ENCODE results near the gene LMBRD1.

LMBRD1 gene

DNA sequence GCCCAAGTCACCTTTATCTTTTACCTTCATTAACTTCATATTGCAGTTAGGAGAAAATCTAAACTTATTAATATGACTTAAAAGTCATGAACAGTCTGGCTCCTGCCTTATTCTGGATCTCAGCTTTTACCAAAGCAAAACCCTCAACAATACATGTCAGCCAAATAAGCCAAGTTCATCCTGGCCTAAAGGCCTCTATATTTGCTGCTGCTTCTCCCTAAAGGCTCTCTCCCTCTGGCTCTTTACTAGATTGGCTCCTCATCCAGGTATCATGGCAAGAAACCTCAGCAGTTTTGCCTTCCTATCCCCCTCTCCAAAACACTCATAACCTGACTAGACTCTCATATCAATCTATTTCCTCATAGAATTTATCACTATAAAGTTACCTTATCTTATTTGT is 11.1 kb downstream of the LMBRD1 start:
- DNase-seq (ENCODE audit: insufficient read length, low spot score) (no peak), FAIRE-seq (no peak)
- TF ChIP-seq POLR2A (IDR thresholded peaks at IDR 0.05; ENCODE audit: low read depth, low read length), result no peak

DNA sequence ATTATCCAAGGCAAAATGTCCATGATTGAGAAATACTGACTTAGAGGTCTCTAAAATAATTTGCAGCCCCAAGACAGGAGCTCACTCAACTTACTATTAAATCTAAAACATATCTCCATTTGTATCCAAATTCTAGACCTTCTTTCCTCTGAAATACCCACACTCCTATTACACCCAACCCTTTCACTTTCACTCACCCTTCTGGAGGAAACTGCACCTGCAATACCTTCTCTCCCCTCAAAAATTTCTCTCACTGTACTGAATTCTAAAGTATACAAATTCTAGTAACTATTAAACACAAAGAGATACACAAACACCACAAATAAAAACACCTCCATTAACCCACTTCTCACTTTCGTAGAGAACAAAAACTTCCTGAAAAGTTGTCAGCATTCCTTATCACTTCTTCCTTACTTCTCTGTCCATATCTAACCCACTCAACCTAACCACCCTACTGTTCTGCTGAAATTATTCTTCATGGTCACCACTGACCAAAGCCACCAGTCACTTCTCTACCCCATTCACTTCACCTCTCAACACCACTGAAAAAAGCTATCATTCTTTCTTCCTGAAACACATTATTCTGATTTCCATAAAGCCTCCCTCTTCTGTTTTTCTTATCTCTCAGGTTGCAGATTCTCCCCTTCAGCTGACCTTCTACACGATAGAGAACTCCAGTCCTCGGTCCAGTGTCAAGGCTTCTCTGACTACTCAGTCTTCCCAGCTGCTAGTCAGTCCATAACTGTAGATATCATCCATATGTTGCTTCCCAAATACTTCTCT is 12.0 kb downstream of the LMBRD1 start:
- no peak for TF ChIP-seq POLR2A (IDR thresholded peaks at IDR 0.05; ENCODE audit: low read depth, low read length)
- DNase-seq (ENCODE audit: insufficient read length, low spot score) (no peak), FAIRE-seq (no peak)

GRCh38 chr6:69783108-69783507 is 13.7 kb downstream of the LMBRD1 start:
- TF ChIP-seq POLR2A (IDR thresholded peaks at IDR 0.05; ENCODE audit: low read depth, low read length), result no peak
- DNase-seq (ENCODE audit: insufficient read length, low spot score) (no peak), FAIRE-seq (no peak)

- DNase-seq (ENCODE audit: insufficient read length, low spot score) (no peak), FAIRE-seq (peak; percentile 23)
- no peak for TF ChIP-seq POLR2A (IDR thresholded peaks at IDR 0.05; ENCODE audit: low read depth, low read length)
These were observed 16.1 kb downstream of the LMBRD1 start for GRCh38 chr6:69780585-69781178.

DNA sequence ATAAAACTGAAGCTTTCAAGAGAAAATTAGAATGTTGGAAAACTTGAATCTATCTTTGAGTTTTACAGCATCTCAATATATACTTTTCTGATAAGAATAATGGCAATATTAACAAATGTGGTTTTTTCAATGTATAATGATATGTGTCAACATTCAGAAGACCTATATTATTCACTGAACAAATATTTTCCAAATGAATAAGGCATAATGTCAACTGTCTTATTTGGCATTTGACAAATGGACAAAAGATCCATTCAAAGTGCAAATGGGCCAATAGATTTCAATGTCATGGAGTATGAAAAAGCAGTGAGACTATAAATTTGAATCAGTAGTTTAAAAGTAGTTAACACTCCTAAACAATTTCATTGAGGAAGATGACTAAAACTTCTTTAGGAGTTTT is 20.9 kb downstream of the LMBRD1 start:
- DNase-seq (ENCODE audit: insufficient read length, low spot score) (no peak), FAIRE-seq (no peak)
- no peak for TF ChIP-seq POLR2A (IDR thresholded peaks at IDR 0.05; ENCODE audit: low read depth, low read length)

DNA sequence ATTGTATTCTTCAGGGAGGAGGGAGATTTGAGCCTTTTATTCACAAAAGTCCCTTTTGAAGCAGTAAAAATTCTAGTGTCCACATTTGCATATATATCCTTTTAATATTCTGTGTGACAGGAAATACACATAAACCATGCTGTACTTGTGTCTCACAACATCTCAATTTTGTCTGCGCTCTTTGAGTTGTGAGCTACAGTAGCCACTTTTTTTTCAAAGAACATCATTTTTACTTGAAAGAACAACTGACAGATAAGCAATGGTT is 21.3 kb downstream of the LMBRD1 start:
- no peak for FAIRE-seq
- TF ChIP-seq POLR2A (IDR thresholded peaks at IDR 0.05; ENCODE audit: low read depth, low read length), result no peak
- DNase-seq (ENCODE audit: insufficient read length, low spot score), result no peak

DNA sequence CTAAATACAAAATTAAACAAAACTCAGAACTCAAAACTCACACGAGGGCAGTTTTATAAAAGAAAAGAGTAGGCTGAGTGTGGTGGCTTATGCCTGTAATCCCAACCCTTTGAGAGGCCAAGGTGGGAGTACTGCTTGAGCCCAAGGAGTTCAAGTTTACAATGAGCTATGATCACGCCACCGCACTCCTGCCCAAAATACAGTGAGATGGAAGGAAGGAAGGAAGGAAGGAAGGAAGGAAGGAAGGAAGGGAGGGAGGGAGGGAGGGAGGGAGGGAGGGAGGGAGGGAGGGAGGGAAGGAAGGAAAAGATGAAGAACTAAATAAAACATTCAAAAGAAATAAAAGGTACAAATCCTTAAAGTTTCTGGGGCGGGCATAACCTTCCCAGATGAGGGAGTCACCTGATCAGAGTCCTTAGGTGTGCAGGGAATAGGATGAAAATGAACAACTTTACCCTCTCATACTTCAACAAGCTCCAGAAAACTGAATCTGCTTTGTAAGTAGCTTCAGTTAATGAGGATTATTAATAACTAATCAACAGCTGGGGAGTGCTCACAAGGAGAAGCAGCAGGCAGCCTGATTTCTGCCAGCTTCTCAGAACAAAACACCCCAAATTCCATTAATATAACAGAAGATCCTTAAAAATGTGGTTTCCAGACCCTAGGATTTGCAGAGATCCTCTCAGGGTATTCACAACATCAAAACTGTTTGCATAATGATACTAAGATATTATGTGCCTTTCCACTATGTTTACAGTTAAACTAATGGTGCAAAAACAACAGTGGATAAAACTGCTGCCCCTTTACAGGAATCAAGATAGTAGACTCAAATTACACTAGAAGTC is 21.8 kb downstream of the LMBRD1 start:
- FAIRE-seq (no peak), DNase-seq (ENCODE audit: insufficient read length, low spot score) (no peak)
- TF ChIP-seq POLR2A (IDR thresholded peaks at IDR 0.05; ENCODE audit: low read depth, low read length), result no peak

DNA sequence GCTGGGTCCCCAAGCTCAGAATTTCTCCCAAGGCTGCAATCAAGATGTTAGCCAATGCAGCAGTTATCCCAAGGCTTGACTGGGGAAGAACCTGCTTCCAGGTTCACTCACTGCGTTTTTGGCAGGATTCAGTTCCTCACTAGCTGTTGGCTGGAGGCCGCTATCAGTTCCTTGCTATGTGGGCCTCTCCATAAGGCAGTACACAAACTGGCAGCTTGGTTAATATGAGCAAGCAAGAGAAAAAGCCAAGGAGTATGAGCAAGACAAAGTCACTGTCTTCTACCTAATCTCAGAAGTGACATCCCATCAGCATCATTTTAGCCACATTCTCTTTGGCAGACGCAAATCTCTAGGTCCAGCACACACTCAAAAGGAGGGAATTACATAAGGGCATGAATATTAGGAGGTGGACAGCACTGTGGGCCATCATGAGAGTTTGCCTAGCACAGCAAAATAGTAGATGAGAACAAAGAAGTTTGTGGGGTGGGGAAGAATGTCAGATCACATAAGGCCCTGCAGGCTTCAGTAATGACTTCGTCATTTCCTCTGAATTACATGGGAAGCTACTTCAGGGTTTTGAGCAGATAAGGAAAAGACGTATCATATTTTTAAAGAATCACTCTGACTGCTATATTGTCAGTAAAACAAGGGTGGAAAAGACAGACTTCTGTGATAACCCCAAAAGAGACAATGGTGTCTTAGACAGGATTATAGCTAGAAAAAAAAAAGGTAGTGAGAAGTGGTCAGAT is 25.5 kb downstream of the LMBRD1 start:
- no peak for DNase-seq (ENCODE audit: insufficient read length, low spot score)
- no peak for TF ChIP-seq POLR2A (IDR thresholded peaks at IDR 0.05; ENCODE audit: low read depth, low read length)
- FAIRE-seq, result no peak

DNA sequence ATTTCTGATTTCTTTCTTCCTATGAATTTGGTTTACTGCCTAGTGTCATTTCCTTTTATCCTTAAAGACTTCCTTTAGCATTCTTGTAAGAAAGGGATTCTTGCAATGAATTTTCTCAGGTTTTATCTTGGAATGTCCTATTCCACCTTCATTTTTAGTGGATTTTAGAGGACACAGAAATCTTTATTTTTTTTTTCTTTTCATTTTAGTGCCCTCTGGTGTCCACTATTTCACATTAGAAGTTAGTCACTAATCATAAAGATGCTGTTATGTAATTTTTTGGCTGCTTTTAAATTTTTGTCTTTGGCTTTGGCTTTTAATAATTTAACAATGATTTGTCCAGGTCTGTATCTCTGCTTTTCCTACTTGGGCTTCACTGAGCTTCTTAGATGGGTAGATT is 28.1 kb downstream of the LMBRD1 start:
- FAIRE-seq (no peak), DNase-seq (ENCODE audit: insufficient read length, low spot score) (no peak)
- no peak for TF ChIP-seq POLR2A (IDR thresholded peaks at IDR 0.05; ENCODE audit: low read depth, low read length)

- no peak for DNase-seq (ENCODE audit: insufficient read length, low spot score)
- TF ChIP-seq POLR2A (IDR thresholded peaks at IDR 0.05; ENCODE audit: low read depth, low read length), result no peak
- FAIRE-seq, result no peak
These were observed 33.0 kb downstream of the LMBRD1 start for GRCh38 chr6:69763763-69764162.

DNA sequence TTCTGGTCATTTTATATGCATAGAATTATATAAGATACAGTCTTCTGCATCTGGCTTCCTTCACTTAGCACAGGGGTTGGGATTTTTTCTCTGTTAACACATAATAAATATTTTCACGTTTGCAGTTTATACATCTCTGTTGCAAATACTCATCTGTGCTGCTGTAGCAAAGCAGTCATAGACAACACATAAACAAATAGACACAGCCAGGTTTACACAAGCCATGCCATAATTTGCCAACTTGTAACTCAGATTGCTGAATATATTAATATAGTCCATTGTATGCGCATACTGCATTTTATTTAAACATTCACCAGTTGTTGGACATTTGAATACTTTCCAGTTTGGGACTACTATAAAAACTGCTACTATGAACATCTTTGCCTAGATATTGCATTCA is 35.0 kb downstream of the LMBRD1 start:
- TF ChIP-seq POLR2A (IDR thresholded peaks at IDR 0.05; ENCODE audit: low read depth, low read length), result no peak
- DNase-seq (ENCODE audit: insufficient read length, low spot score), result no peak
- FAIRE-seq, result no peak

DNA sequence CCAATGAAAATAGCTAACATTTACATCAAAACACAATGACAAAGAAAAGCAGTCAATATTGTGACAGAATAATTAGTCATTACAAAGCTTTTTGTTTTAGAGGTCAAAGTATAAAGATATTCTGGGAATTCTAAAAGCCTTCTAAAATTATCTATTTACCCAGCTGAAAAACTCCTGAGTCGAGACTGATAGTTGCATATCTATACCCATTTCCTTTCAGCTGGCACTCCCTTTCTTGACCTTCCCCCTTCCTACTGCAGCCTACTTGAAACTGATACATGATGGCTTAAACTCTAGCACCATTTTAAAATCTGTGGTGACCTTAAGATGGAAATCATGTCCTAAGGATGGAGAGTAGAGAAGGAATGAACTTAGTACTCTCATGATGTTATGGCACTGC is 38.6 kb downstream of the LMBRD1 start:
- DNase-seq (ENCODE audit: insufficient read length, low spot score) (no peak), FAIRE-seq (no peak)
- TF ChIP-seq POLR2A (IDR thresholded peaks at IDR 0.05; ENCODE audit: low read depth, low read length), result no peak

- no peak for TF ChIP-seq POLR2A (IDR thresholded peaks at IDR 0.05; ENCODE audit: low read depth, low read length)
- FAIRE-seq (no peak), DNase-seq (ENCODE audit: insufficient read length, low spot score) (no peak)
These were observed 39.9 kb downstream of the LMBRD1 start for GRCh38 chr6:69756907-69757306.

DNA sequence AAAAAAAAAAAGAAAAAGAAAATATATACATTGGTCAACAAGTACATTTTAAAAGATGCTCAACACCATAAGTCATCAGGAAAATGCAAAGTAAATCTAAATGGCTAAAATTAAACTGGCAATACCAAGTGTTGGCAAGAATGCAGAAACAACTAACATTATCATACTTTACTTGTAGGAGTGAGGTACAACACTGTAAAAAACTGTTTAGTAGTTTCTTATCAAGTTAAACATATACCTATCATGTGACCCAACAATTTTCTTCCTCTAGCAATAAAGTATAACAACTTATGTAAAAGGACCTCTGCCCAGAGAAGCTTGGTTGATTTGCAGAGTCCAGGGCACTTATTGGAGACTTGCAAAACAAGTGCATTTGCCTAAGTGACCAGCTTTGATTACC is 40.4 kb downstream of the LMBRD1 start:
- no peak for TF ChIP-seq POLR2A (IDR thresholded peaks at IDR 0.05; ENCODE audit: low read depth, low read length)
- no peak for DNase-seq (ENCODE audit: insufficient read length, low spot score)
- no peak for FAIRE-seq

Data from H54 (cell line).